Measurements from ENCODE around the gene LAMA5. TPM values are rescaled to one million over a fixed set of nuclear protein-coding genes. Genes with fewer than 3 reads are reported as not detected.

LAMA5 gene
- polyA plus RNA-seq, 1 donor (not counting 4 experiments of a cell fraction or from before 2014, with no cell fraction given) = 8.7 TPM

DNA sequence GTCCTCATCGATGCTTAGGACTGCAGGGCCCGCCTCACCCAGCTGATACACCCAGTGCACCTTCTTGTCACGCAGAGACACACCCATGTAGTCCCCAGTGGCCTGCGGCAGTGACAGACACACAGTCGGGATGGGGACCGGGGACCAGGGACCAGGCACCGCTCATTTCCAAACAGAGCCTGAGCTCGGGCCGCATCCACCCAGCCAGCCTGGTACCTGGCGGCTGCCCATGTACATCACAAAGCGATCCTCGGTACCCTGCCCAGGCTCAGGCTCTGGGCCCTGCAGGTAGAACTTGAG lies 52.8 kb downstream of the LAMA5 start:
- H3K36me3 ChIP-seq (ENCODE audit: control insufficient read depth in 2 of 2, extremely low read depth in 1 of 2, insufficient read depth in 2 of 2, low read length in 2 of 2) = peaks cover 40 to 49% of the 10 kb centered on the region in 2 experiments
- peaks cover 11% of the 10 kb centered on the region for H3K4me1 ChIP-seq (ENCODE audit: control insufficient read depth, extremely low read depth, insufficient read depth, low read length)
- no peak overlapping the region for H3K4me3 ChIP-seq (ENCODE audit: control insufficient read depth in 2 of 3, extremely low read depth in 1 of 3, insufficient read depth in 2 of 3, low read depth in 1 of 3, low read length in 3 of 3)
- no peaks in the 10 kb centered on the region for H3K27me3 ChIP-seq (ENCODE audit: control insufficient read depth, extremely low read depth, insufficient read depth, low read length)
- no peaks in the 10 kb centered on the region for H3K9me3 ChIP-seq (ENCODE audit: control insufficient read depth, low read depth, low read length)
- peaks cover 14% of the 10 kb centered on the region for H4K20me1 ChIP-seq (ENCODE audit: control insufficient read depth, extremely low read depth, insufficient read depth, low read length)
- peaks cover 1% of the 10 kb centered on the region for H3K79me2 ChIP-seq (ENCODE audit: control insufficient read depth, insufficient read depth, low read length)
- no peaks in the 10 kb centered on the region for H3K9me1 ChIP-seq (ENCODE audit: control insufficient read depth, extremely low read depth, insufficient read depth, low read length)
- FAIRE-seq (no peak), DNase-seq (ENCODE audit: low read depth, low spot score) (no peak)
- dilution Hi-C loops (cut with MboI; ENCODE audit: extremely low pct_ligation_motif_present, low sequenced_read_pairs) = no loop called here
- TF ChIP-seq, protein P1, sequence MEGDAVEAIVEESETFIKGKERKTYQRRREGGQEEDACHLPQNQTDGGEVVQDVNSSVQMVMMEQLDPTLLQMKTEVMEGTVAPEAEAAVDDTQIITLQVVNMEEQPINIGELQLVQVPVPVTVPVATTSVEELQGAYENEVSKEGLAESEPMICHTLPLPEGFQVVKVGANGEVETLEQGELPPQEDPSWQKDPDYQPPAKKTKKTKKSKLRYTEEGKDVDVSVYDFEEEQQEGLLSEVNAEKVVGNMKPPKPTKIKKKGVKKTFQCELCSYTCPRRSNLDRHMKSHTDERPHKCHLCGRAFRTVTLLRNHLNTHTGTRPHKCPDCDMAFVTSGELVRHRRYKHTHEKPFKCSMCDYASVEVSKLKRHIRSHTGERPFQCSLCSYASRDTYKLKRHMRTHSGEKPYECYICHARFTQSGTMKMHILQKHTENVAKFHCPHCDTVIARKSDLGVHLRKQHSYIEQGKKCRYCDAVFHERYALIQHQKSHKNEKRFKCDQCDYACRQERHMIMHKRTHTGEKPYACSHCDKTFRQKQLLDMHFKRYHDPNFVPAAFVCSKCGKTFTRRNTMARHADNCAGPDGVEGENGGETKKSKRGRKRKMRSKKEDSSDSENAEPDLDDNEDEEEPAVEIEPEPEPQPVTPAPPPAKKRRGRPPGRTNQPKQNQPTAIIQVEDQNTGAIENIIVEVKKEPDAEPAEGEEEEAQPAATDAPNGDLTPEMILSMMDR (optimal IDR thresholded peaks at IDR 0.05 in 1 of 3, IDR thresholded peaks at IDR 0.05 in 1 of 3, conservative IDR thresholded peaks at IDR 0.05 in 1 of 3; ENCODE audit: extremely low read depth in 1 of 3, insufficient read depth in 2 of 3, low read length in 3 of 3) = no peak
- no peak for TF ChIP-seq EZH2 (IDR thresholded peaks at IDR 0.05; ENCODE audit: low read length)
- H2AFZ ChIP-seq (ENCODE audit: control insufficient read depth, low read length) = no peak overlapping the region
- H3K4me2 ChIP-seq (ENCODE audit: control insufficient read depth, extremely low read depth, insufficient read depth, low read depth, low read length) = no peak overlapping the region
- no peak overlapping the region for H3K9ac ChIP-seq (ENCODE audit: control insufficient read depth, extremely low read depth, insufficient read depth, low read length)
- no peak overlapping the region for H3K27ac ChIP-seq (ENCODE audit: control insufficient read depth, insufficient read depth, low read length)

- TF ChIP-seq, protein P1 (optimal IDR thresholded peaks at IDR 0.05 in 1 of 3, IDR thresholded peaks at IDR 0.05 in 1 of 3, conservative IDR thresholded peaks at IDR 0.05 in 1 of 3; ENCODE audit: extremely low read depth in 1 of 3, insufficient read depth in 2 of 3, low read length in 3 of 3) = no peak
- TF ChIP-seq EZH2 (IDR thresholded peaks at IDR 0.05; ENCODE audit: low read length) = no peak
- Histone ChIP-seq H4K20me1 (ENCODE audit: control insufficient read depth, extremely low read depth, insufficient read depth, low read length) (peaks cover 17% of the 10 kb centered on the region), H3K79me2 (ENCODE audit: control insufficient read depth, insufficient read depth, low read length) (peaks cover 1% of the 10 kb centered on the region), H3K4me3 (ENCODE audit: control insufficient read depth in 2 of 3, extremely low read depth in 1 of 3, insufficient read depth in 2 of 3, low read depth in 1 of 3, low read length in 3 of 3) (no peak overlapping the region), H3K27ac (ENCODE audit: control insufficient read depth, insufficient read depth, low read length) (no peak overlapping the region), H3K4me1 (ENCODE audit: control insufficient read depth, extremely low read depth, insufficient read depth, low read length) (peaks cover 11% of the 10 kb centered on the region), H3K9me1 (ENCODE audit: control insufficient read depth, extremely low read depth, insufficient read depth, low read length) (no peaks in the 10 kb centered on the region), H3K9ac (ENCODE audit: control insufficient read depth, extremely low read depth, insufficient read depth, low read length) (no peak overlapping the region), H3K36me3 (ENCODE audit: control insufficient read depth in 2 of 2, extremely low read depth in 1 of 2, insufficient read depth in 2 of 2, low read length in 2 of 2) (peaks cover 38 to 45% of the 10 kb centered on the region in 2 experiments), H3K27me3 (ENCODE audit: control insufficient read depth, extremely low read depth, insufficient read depth, low read length) (no peaks in the 10 kb centered on the region), H3K4me2 (ENCODE audit: control insufficient read depth, extremely low read depth, insufficient read depth, low read depth, low read length) (no peak overlapping the region), H3K9me3 (ENCODE audit: control insufficient read depth, low read depth, low read length) (no peaks in the 10 kb centered on the region), H2AFZ (ENCODE audit: control insufficient read depth, low read length) (no peak overlapping the region)
- dilution Hi-C loops (cut with MboI; ENCODE audit: extremely low pct_ligation_motif_present, low sequenced_read_pairs) = no loop called here
- no peak for DNase-seq (ENCODE audit: low read depth, low spot score)
- FAIRE-seq = no peak
Measured at GRCh38 chr20:62313460-62314338, 53.4 kb downstream of the LAMA5 start.

Data from keratinocyte (primary cell).